Liver (tissue), 9 donors: ENCODE results near the gene ATP11A. TPM values are rescaled to one million over a fixed set of nuclear protein-coding genes. Genes with fewer than 3 reads are reported as not detected.

Experiments used
- DNase-seq: peaks from one replicate; pipeline ENCODE4 v3.0.0-alpha.2; 2017; ENCODE audit warnings: low spot score
- H3K27ac ChIP-seq, 2 donors: one replicate each; pipeline ENCODE4 v1.7.0; 2013; ENCODE audit warnings: inconsistent platforms in 2 of 2, low read length in 2 of 2, control low read depth in 1 of 2, low read depth in 1 of 2, mild to moderate bottlenecking in 1 of 2
- H3K27me3 ChIP-seq, 4 donors: one replicate each; pipeline versions ENCODE4 v1.6.1 to v1.7.0; 2013; ENCODE audit warnings: low read length in 3 of 4, inconsistent platforms in 1 of 4, mild to moderate bottlenecking in 1 of 4, moderate library complexity in 1 of 4; ENCODE audit not compliant: control insufficient read depth in 4 of 4, insufficient read depth in 4 of 4
- H3K36me3 ChIP-seq, 4 donors: one replicate each; pipeline versions ENCODE4 v1.6.1 to v1.7.0; 2013; ENCODE audit warnings: low read length in 3 of 4, mild to moderate bottlenecking in 3 of 4, low read depth in 1 of 4, moderate library complexity in 1 of 4; ENCODE audit not compliant: control insufficient read depth in 4 of 4, insufficient read depth in 3 of 4
- H3K4me1 ChIP-seq, 4 donors: one replicate each; pipeline versions ENCODE4 v1.6.1 to v1.7.0; 2013; ENCODE audit warnings: low read length in 3 of 4, mild to moderate bottlenecking in 3 of 4, moderate library complexity in 1 of 4; ENCODE audit not compliant: control insufficient read depth in 4 of 4, insufficient read depth in 4 of 4
- H3K4me3 ChIP-seq, 3 donors: one replicate each; pipeline versions ENCODE4 v1.6.1 to v1.7.0; 2013; ENCODE audit warnings: low read length in 3 of 3, control low read depth in 1 of 3, low read depth in 1 of 3, mild to moderate bottlenecking in 1 of 3
- H3K9ac ChIP-seq, 2 donors: one replicate each; pipeline ENCODE4 v1.7.0; 2013; ENCODE audit warnings: low read length in 2 of 2, mild to moderate bottlenecking in 2 of 2, moderate library complexity in 2 of 2, control low read depth in 1 of 2, low read depth in 1 of 2
- H3K9me3 ChIP-seq, 4 donors: one replicate each; pipeline versions ENCODE4 v1.6.1 to v1.7.0; 2013; ENCODE audit warnings: low read length in 3 of 4; ENCODE audit not compliant: control insufficient read depth in 4 of 4
- EGR1 ChIP-seq, 2 donors: IDR thresholded peaks; 2 replicates each; pipeline ENCODE4 v1.6.1; 2016 to 2018; ENCODE audit warnings: antibody characterized with exemption in 2 of 2, low read depth in 2 of 2
- FOXA1 ChIP-seq: IDR thresholded peaks from 2 replicates; pipeline ENCODE4 v1.6.1; 2016; ENCODE audit warnings: antibody characterized with exemption
- FOXA2 ChIP-seq: IDR thresholded peaks from 2 replicates; pipeline ENCODE4 v1.6.1; 2016; ENCODE audit warnings: antibody characterized with exemption
- GABPA ChIP-seq, 2 donors: IDR thresholded peaks in 1 of 2; conservative IDR thresholded peaks in 1 of 2; 2 replicates each; pipeline ENCODE4 v1.6.1; 2016; ENCODE audit warnings: antibody characterized with exemption in 2 of 2, mild to moderate bottlenecking in 1 of 2, moderate library complexity in 1 of 2
- HNF4A ChIP-seq, 2 donors: conservative IDR thresholded peaks; 2 replicates each; pipeline ENCODE4 v1.6.1; 2016; ENCODE audit warnings: antibody characterized with exemption in 2 of 2, mild to moderate bottlenecking in 2 of 2
- HNF4G ChIP-seq: IDR thresholded peaks from 2 replicates; pipeline ENCODE4 v1.6.1; 2016; ENCODE audit warnings: antibody characterized with exemption
- JUND ChIP-seq, 2 donors: IDR thresholded peaks; 2 replicates each; pipeline ENCODE4 v1.6.1; 2016; ENCODE audit warnings: antibody characterized with exemption in 2 of 2
- NR2F2 ChIP-seq: IDR thresholded peaks from 2 replicates; pipeline ENCODE4 v1.6.1; 2016; ENCODE audit warnings: antibody characterized with exemption
- RXRA ChIP-seq, 2 donors: IDR thresholded peaks; 2 replicates each; pipeline ENCODE4 v1.6.1; 2017 to 2018; ENCODE audit warnings: antibody characterized with exemption in 2 of 2, mild to moderate bottlenecking in 1 of 2
- WGBS: extraction: QIAGEN DNeasy Blood & Tissue Kit; methylation state at CpG from one replicate; pipeline ENCODE4 v1.1.7; 2013; 5-methylcytosine and 5-hydroxymethylcytosine counted together
- polyA plus RNA-seq, 2 donors: library from polyadenylated mRNA; stranded (reverse) in 1 of 2; unstranded in 1 of 2; fragments of 200-250 nt in 1 of 2; fragments of >200 nt in 1 of 2; fragmentation: Nextera tagmentation in 1 of 2; extraction: Ambion mirVana in 1 of 2; gene quantifications; one replicate each; pipeline versions ENCODE4 v1.2.1 to v1.2.3, GENCODE V29; 2013 to 2015
- total RNA-seq, 2 donors: library from RNA; depleted of rRNA; stranded (reverse); fragments of >200 nt; gene quantifications; one replicate each; pipeline ENCODE4 v1.2.3, GENCODE V29; 2014
- TF ChIP-seq, protein P1 (sequence below): IDR thresholded peaks from 2 replicates; pipeline ENCODE4 v1.6.1; 2016; ENCODE audit warnings: antibody characterized with exemption, mild to moderate bottlenecking
- TF ChIP-seq, protein P2 (sequence below): fragments of 150-350 bp; IDR thresholded peaks from 2 replicates; pipeline ENCODE4 v1.5.1; 2017; ENCODE audit warnings: improper control_type of control experiment, low read depth, low read length; ENCODE audit not compliant: missing input control
- TF ChIP-seq, protein P3 (sequence below): IDR thresholded peaks from 2 replicates; pipeline ENCODE4 v1.6.1; 2016; ENCODE audit warnings: antibody characterized with exemption
- TF ChIP-seq, protein P4 (sequence below): IDR thresholded peaks from 2 replicates; pipeline ENCODE4 v1.6.1; 2016; ENCODE audit warnings: antibody characterized with exemption
- TF ChIP-seq, protein P5 (sequence below): IDR thresholded peaks from 2 replicates; pipeline ENCODE4 v1.6.1; 2016; ENCODE audit warnings: antibody characterized with exemption
- donor health status: healthy.
- donor health status: healthy.
- donor health status: healthy.
- donor health status: healthy.
- donor health status: healthy.

Gene ATP11A
- total and polyA plus RNA-seq, 4 donors = 8.7 to 27.9 (median 13.8) TPM

DNA sequence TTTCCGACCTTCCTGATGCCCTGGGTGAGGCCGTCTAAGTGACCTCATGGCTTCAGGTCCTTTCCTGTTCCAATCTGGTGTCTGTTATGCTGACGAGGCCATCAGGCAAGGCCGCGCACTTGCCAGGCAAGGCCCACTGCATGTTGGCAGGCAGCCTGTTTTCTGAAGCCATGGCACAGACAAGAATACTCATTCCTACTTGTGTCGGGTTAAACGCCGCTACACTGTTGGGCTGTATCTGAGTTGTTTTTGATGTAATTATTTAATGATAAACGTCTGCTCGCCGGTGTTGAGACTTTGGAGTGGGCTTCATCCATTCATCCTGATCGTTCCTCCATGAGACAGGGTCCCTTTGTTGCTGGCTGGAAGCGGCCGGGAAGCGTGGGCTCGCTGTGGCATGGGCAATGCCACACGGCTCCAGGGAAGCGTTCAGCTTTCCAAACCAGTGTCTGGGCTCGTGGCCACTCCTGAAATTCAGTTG lies 92.1 kb downstream of the ATP11A start:
- no peak overlapping the region for H3K4me3 ChIP-seq
- no peak overlapping the region for H3K9ac ChIP-seq

DNA sequence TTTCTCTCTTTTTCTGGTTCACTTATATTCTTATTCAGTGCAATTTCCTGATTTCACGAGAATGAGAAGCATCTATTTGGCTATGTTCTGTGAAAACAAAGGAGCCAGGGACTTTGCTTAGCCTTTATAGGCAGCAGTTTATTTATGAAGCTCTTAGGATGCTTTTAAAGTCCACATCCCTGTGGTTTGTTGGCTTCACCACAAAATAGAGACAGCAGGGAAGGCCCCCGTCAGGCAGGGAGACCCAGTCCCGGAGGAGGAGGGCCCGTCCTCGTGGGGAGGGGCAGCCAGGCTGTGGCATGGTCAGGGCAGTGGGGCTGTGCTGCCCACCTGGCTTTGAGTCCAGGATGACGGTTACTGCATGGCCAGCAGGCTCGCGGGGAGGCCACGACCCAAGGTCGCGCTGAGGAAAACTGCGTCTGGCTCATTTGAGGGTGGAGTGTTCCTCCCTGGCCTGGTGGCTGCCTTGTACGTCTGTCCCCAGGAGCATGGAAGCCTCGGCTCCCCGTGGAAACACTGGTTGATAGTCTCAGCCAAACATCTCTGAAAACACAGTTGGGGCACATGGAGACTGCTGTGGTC lies 92.7 kb downstream of the ATP11A start:
- Histone ChIP-seq H3K4me3 (no peak overlapping the region), H3K9ac (no peak overlapping the region), H3K4me1 (peaks cover 0 to 2% (median 0%) of the 10 kb centered on the region in 4 donors), H3K27ac (peak overlapping the region; percentile 26 to 54), H3K36me3 (peaks cover 0 to 6% (median 3%) of the 10 kb centered on the region in 4 donors), H3K9me3 (no peaks in the 10 kb centered on the region), H3K27me3 (no peaks in the 10 kb centered on the region)
- no peak for TF ChIP-seq GABPA (IDR thresholded peaks at IDR 0.05 in 1 of 2, conservative IDR thresholded peaks at IDR 0.05 in 1 of 2)
- TF ChIP-seq, protein P1, sequence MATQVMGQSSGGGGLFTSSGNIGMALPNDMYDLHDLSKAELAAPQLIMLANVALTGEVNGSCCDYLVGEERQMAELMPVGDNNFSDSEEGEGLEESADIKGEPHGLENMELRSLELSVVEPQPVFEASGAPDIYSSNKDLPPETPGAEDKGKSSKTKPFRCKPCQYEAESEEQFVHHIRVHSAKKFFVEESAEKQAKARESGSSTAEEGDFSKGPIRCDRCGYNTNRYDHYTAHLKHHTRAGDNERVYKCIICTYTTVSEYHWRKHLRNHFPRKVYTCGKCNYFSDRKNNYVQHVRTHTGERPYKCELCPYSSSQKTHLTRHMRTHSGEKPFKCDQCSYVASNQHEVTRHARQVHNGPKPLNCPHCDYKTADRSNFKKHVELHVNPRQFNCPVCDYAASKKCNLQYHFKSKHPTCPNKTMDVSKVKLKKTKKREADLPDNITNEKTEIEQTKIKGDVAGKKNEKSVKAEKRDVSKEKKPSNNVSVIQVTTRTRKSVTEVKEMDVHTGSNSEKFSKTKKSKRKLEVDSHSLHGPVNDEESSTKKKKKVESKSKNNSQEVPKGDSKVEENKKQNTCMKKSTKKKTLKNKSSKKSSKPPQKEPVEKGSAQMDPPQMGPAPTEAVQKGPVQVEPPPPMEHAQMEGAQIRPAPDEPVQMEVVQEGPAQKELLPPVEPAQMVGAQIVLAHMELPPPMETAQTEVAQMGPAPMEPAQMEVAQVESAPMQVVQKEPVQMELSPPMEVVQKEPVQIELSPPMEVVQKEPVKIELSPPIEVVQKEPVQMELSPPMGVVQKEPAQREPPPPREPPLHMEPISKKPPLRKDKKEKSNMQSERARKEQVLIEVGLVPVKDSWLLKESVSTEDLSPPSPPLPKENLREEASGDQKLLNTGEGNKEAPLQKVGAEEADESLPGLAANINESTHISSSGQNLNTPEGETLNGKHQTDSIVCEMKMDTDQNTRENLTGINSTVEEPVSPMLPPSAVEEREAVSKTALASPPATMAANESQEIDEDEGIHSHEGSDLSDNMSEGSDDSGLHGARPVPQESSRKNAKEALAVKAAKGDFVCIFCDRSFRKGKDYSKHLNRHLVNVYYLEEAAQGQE = no peak
- no peak for TF ChIP-seq NR2F2
- no peak for TF ChIP-seq FOXA2
- TF ChIP-seq, protein P2, sequence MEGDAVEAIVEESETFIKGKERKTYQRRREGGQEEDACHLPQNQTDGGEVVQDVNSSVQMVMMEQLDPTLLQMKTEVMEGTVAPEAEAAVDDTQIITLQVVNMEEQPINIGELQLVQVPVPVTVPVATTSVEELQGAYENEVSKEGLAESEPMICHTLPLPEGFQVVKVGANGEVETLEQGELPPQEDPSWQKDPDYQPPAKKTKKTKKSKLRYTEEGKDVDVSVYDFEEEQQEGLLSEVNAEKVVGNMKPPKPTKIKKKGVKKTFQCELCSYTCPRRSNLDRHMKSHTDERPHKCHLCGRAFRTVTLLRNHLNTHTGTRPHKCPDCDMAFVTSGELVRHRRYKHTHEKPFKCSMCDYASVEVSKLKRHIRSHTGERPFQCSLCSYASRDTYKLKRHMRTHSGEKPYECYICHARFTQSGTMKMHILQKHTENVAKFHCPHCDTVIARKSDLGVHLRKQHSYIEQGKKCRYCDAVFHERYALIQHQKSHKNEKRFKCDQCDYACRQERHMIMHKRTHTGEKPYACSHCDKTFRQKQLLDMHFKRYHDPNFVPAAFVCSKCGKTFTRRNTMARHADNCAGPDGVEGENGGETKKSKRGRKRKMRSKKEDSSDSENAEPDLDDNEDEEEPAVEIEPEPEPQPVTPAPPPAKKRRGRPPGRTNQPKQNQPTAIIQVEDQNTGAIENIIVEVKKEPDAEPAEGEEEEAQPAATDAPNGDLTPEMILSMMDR = no peak
- TF ChIP-seq JUND (IDR thresholded peaks at IDR 0.05) = no peak
- TF ChIP-seq EGR1 (IDR thresholded peaks at IDR 0.05; ENCODE audit: low read depth in 2 of 2) = no peak
- TF ChIP-seq, protein P3, sequence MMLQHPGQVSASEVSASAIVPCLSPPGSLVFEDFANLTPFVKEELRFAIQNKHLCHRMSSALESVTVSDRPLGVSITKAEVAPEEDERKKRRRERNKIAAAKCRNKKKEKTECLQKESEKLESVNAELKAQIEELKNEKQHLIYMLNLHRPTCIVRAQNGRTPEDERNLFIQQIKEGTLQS = no peak
- no peak for TF ChIP-seq HNF4G
- TF ChIP-seq HNF4A (conservative IDR thresholded peaks at IDR 0.05) = no peak
- no peak for TF ChIP-seq FOXA1
- no peak for TF ChIP-seq RXRA (IDR thresholded peaks at IDR 0.05)
- WGBS = 75% methylated on average over 15 of the region's 15 CpGs
- DNase-seq = no peak

More for the DNA sequence above, 92.1 kb downstream of the ATP11A start:
- DNase-seq = no peak
- Histone ChIP-seq H3K27me3 (no peaks in the 10 kb centered on the region), H3K27ac (no peak overlapping the region), H3K4me1 (peaks cover 0 to 2% (median 0%) of the 10 kb centered on the region in 4 donors), H3K9me3 (no peaks in the 10 kb centered on the region), H3K36me3 (peaks cover 0 to 6% (median 3%) of the 10 kb centered on the region in 4 donors)
- 85% methylated on average over 19 of the region's 19 CpGs for WGBS
- TF ChIP-seq HNF4G = no peak
- TF ChIP-seq, protein P1 = no peak
- no peak for TF ChIP-seq HNF4A (conservative IDR thresholded peaks at IDR 0.05)
- TF ChIP-seq, protein P4, sequence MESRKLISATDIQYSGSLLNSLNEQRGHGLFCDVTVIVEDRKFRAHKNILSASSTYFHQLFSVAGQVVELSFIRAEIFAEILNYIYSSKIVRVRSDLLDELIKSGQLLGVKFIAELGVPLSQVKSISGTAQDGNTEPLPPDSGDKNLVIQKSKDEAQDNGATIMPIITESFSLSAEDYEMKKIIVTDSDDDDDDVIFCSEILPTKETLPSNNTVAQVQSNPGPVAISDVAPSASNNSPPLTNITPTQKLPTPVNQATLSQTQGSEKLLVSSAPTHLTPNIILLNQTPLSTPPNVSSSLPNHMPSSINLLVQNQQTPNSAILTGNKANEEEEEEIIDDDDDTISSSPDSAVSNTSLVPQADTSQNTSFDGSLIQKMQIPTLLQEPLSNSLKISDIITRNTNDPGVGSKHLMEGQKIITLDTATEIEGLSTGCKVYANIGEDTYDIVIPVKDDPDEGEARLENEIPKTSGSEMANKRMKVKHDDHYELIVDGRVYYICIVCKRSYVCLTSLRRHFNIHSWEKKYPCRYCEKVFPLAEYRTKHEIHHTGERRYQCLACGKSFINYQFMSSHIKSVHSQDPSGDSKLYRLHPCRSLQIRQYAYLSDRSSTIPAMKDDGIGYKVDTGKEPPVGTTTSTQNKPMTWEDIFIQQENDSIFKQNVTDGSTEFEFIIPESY = no peak
- TF ChIP-seq RXRA (IDR thresholded peaks at IDR 0.05) = no peak
- no peak for TF ChIP-seq NR2F2
- TF ChIP-seq JUND (IDR thresholded peaks at IDR 0.05) = no peak
- TF ChIP-seq, protein P5, sequence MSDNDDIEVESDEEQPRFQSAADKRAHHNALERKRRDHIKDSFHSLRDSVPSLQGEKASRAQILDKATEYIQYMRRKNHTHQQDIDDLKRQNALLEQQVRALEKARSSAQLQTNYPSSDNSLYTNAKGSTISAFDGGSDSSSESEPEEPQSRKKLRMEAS = no peak
- TF ChIP-seq EGR1 (IDR thresholded peaks at IDR 0.05; ENCODE audit: low read depth in 2 of 2) = no peak
- no peak for TF ChIP-seq FOXA2
- no peak for TF ChIP-seq FOXA1
- TF ChIP-seq GABPA (IDR thresholded peaks at IDR 0.05 in 1 of 2, conservative IDR thresholded peaks at IDR 0.05 in 1 of 2) = no peak
